Gastrocnemius medialis (tissue), 4 donors: ENCODE measurements around the gene S100PBP.

ENCODE experiments used
- CTCF ChIP-seq, 5 experiments: fragments of 450-650 bp in 3 of 5; fragments of 200-600 bp in 2 of 5; sonication (generic) in 2 of 5; IDR thresholded peaks in 4 of 5; conservative IDR thresholded peaks in 1 of 5; 1 replicate in 4 of 5; 2 replicates in 1 of 5; pipeline ENCODE4 v1.5.1; 2016 to 2019; ENCODE audit warnings: antibody characterized with exemption in 5 of 5, mild to moderate bottlenecking in 3 of 5, moderate library complexity in 3 of 5
- POLR2A ChIP-seq, 2 donors: fragments of 450-650 bp; IDR thresholded peaks; one replicate each; pipeline ENCODE4 v1.6.1; 2017; ENCODE audit warnings: antibody characterized with exemption in 2 of 2, mild to moderate bottlenecking in 2 of 2, moderate library complexity in 2 of 2

- no peak for TF ChIP-seq POLR2A (IDR thresholded peaks at IDR 0.05)
- no peak for TF ChIP-seq CTCF (IDR thresholded peaks at IDR 0.05 in 4 of 5, conservative IDR thresholded peaks at IDR 0.05 in 1 of 5)
Measured at GRCh38 chr1:32770221-32770731, 47.2 kb upstream of the S100PBP start.
